HG03097 (cell line): ENCODE results near the gene WDR46.

Source experiments
- ATAC-seq: cut with Tn5 transposase; IDR thresholded peaks from one replicate; pipeline ENCODE4 v1.9.1; 2021; ENCODE audit not compliant: unreplicated experiment, low FRiP score

The WDR46 gene

GRCh38 chr6:33288921-33289783, at the start of gene WDR46, which contains the start of gene PFDN6:
Gene WDR46, minus strand, starts transcription at chr6:33289239. Its CDS starts 69 bp downstream, at chr6:33289170.
Gene PFDN6, plus strand, starts transcription at chr6:33289601. Its CDS starts 256 bp downstream, at chr6:33289857.
- ATAC-seq = peak; percentile 65

GRCh38 chr6:33336495-33336894, 47.5 kb upstream of the WDR46 start:
- no peak for ATAC-seq

- ATAC-seq = no peak
These were observed 46.9 kb upstream of the WDR46 start for GRCh38 chr6:33335916-33336315.

- no peak for ATAC-seq
These were observed 44.6 kb upstream of the WDR46 start for GRCh38 chr6:33333666-33334065.

GRCh38 chr6:33330736-33331135, 41.7 kb upstream of the WDR46 start:
- ATAC-seq = no peak

GRCh38 chr6:33329058-33329457, 40.0 kb upstream of the WDR46 start:
- no peak for ATAC-seq

- no peak for ATAC-seq
These were observed 35.1 kb upstream of the WDR46 start for GRCh38 chr6:33324125-33324524.

GRCh38 chr6:33323623-33323948, 34.5 kb upstream of the WDR46 start:
- no peak for ATAC-seq

GRCh38 chr6:33321227-33321626, 32.2 kb upstream of the WDR46 start:
- ATAC-seq = no peak

GRCh38 chr6:33320315-33321181, 31.5 kb upstream of the WDR46 start:
- no peak for ATAC-seq

- no peak for ATAC-seq
These were observed 30.9 kb upstream of the WDR46 start for GRCh38 chr6:33319939-33320314.

- no peak for ATAC-seq
These were observed 29.5 kb upstream of the WDR46 start for GRCh38 chr6:33318426-33319073.

- peak; percentile 40 for ATAC-seq
These were observed 28.8 kb upstream of the WDR46 start, which contains the start of gene ZBTB22 for GRCh38 chr6:33317669-33318425. Gene ZBTB22, minus strand, starts transcription at chr6:33317744. Its CDS starts 828 bp downstream, at chr6:33316916.

GRCh38 chr6:33317419-33317668, 28.3 kb upstream of the WDR46 start:
- no peak for ATAC-seq

GRCh38 chr6:33316603-33317418, 27.8 kb upstream of the WDR46 start:
- ATAC-seq = no peak

- no peak for ATAC-seq
These were observed 27.0 kb upstream of the WDR46 start for GRCh38 chr6:33315793-33316602.

GRCh38 chr6:33314943-33315792, 26.1 kb upstream of the WDR46 start:
- ATAC-seq = no peak

- ATAC-seq = no peak
These were observed 25.5 kb upstream of the WDR46 start for GRCh38 chr6:33314515-33314942.
